HG03469 (cell line): Measurements from ENCODE around the gene GALNT9.
"Not testable (repeated sequence)": the region's sequence is repeated elsewhere in the genome, so short reads cannot be mapped to it uniquely, and the experiment has no call there.

Experiments used
- ATAC-seq: cut with Tn5 transposase; IDR thresholded peaks from one replicate; pipeline ENCODE4 v1.9.1; 2021; ENCODE audit warnings: mild to moderate bottlenecking, moderate library complexity, moderate number of reproducible peaks; ENCODE audit not compliant: unreplicated experiment

GALNT9 gene

DNA sequence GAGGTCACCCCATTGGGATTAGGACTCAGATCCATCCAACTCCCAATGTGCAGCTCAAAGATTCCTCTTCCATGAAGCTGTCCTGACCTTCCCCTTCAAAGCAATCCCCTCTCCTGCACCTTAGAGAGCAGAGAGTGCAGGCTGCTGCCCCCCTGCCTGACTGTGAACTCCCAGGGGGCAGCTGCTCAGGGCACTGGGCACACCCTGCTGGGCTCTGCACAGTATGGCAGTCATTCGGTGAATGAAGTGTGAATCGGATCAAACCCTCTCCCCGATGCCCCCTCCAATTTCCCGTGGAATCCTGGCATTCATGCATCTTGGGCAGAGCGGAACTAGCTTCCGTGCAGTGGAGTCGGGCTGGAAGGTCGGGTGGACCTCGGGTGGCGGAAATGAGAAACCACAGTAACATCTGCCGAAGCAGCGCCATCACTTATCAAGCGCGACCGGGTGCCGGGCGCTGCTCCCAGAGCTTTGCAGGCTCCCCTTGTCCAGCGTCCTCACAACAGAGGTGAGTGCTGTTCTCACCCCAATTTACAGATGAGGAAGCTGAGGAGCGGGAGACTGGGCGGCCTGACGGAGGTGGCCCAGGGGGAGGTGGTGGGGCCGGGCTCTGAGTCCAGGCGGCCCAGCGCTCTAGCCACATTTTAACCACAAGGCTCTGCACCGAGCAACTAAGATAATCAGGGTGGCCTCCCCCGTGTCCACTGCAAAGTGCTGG is 14.7 kb downstream of the GALNT9 start:
- no peak for ATAC-seq

DNA sequence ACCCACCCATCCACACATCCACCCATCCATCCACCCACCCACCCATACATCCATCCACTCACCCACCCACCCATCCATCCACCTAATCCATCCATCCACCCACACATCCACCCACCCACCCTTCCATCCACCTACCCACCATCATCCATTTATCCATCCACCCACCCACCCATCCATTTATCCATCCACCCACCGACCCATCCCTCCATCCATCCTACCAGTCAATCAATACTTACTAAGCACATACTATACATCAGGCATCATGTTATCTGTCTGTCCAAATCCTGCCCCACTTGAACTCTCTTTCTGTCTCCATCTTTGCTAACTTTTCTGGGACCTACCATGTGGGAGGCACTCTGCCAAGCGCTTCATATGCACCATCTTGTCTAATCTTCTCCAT is 15.4 kb downstream of the GALNT9 start:
- ATAC-seq = no peak

- no peak for ATAC-seq
Measured at GRCh38 chr12:132313182-132313581, 16.2 kb downstream of the GALNT9 start.

DNA sequence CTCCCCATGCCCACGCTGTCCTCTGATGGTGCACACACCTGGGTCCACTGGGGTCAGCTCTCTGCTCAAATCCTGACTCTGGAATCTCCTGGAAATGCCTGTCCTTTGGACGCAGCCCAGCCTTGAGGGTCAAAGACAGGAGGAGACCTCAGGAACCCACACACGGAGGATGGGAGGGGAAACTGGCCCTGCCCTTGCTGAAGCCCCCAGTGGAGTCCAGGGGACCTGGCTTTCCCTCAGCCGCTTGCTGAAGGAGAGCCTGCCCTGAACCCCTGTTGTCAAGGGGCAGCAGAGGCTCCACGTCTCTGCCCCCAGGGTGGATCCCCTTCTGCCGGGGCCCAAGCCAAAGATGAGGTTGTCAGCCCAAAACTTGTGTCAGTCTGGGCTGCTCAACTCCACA is 16.9 kb downstream of the GALNT9 start:
- ATAC-seq = no peak

GRCh38 chr12:132311201-132311915 is 18.0 kb downstream of the GALNT9 start:
- ATAC-seq = no peak

- ATAC-seq = no peak
Measured at GRCh38 chr12:132310181-132311040, 19.0 kb downstream of the GALNT9 start.

GRCh38 chr12:132309596-132310086 is 19.7 kb downstream of the GALNT9 start:
- ATAC-seq = no peak

DNA sequence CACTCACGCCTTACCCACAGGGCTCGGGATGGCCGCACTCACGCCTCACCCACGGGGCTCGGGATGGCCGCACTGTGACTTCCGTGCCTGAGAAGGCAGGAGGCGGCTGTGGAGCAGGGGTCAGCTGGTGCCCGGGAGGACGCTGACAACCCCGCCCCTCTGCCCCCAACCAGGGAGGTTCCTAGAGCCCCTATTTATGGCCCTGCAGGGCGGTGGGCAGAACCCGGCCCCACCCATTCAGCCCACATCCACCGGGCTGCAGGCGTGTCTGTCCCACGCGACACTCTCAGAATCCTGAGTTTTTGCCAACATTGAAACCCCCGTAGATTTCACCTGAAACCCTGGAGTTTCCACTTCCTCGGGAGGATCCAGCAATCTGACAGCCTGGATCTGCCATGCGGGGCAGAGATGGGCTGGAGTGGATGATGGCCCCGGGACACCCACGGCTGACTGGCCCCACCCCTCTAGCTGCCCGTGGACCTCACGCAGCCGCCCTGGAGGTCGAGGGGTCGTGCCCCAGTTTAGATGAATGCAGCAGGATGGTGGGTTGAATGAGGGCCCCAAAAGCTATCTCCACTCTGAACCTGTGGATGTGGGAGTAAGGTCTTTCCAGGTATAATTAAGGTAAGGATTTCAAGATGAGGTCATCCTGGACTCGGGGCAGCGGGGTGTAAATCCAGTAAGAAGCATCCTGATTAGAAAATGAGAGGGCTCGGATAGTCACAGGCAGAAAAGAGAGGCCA is 20.4 kb downstream of the GALNT9 start:
- ATAC-seq = no peak

GRCh38 chr12:132307976-132308852 is 21.2 kb downstream of the GALNT9 start:
- ATAC-seq = no peak

DNA sequence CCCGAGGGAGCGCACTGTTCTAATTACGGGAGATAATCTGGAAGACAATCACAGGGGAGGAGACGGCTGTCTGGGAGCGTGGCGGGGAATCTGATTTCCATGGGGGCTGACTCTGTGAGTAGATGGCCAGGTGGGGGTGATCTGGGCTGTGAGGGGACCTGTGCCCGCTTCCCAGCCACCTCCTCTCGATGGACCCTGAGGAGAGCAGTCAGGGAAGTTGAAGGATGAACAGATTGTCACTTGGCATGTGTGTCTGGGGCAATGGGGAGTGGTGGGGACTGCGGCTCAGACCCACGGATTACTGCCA is 22.6 kb downstream of the GALNT9 start:
- ATAC-seq = no peak

GRCh38 chr12:132305991-132306884 is 23.2 kb downstream of the GALNT9 start:
- no peak for ATAC-seq

- no peak for ATAC-seq
Measured at GRCh38 chr12:132305560-132305966, 23.8 kb downstream of the GALNT9 start.

DNA sequence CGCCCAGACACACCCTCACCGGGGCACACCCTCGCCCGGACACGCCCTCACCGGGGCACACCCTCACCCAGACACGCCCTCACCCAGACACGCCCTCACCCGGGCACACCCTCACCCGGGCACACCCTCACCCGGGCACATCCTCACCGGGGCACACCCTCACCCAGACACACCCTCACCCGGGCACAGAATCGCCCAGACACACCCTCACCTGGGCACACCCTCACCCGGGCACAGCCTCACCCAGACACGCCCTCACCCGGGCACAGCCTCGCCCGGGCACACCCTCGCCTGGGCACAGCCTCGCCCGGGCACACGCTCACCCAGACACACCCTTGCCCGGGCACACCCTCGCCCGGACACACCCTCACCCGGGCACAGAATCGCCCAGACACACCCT is 24.5 kb downstream of the GALNT9 start:
- not testable (repeated sequence) for ATAC-seq

DNA sequence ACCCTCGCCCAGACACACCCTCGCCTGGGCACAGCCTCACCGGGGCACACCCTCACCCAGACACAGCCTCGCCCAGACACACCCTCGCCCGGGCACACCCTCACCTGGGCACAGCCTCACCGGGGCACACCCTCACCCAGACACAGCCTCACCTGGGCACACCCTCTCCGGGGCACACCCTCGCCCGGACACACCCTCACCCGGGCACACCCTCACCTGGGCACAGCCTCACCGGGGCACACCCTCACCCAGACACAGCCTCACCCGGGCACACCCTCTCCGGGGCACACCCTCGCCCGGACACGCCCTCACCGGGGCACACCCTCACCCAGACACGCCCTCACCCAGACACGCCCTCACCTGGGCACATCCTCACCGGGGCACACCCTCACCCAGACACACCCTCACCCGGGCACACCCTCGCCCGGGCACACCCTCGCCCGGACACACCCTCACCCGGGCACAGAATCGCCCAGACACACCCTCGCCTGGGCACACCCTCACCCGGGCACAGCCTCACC is 25.5 kb downstream of the GALNT9 start:
- ATAC-seq = not testable (repeated sequence)

DNA sequence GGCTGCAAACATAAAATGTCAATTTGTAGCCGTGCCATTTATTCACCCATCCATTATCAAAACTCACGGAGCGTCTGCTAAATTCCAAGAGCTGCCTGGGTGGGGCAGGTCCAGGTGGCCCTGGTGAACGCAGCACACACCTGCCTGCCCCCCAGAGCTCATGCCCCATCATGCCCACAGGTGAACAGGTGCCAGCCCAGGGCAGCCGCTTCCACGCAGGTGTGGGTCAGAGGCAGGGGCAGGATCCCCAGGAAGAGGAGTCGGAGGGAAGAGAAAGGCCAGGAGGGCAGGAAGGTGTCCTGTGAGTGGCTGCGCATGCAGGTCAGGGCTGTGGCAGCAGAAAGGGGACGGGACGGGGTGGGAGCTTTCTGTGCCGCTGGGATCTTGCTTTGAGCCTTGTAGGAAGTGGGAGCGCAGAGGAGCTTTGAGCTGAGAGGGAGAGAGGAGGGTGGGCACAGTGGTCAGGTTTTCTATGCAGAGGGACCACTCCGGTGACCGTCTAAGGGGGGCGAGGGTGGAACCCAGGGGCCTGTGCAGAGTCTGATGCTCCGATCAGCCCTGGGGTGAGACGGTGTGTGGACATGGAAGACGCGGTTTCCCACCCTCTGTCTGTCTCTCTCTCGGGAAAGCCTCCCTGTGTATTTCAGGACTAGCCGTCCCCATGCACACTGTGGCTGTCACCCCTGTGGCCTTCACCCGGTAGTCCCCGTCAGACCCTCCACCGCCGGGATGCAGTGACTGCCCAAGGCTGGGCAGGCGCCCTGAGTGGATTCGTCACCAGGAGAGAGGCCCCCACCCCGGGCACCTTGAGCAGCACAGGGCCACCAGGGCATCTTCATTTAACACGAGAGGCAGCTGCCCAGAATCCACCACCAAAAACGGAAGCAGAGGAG is 26.7 kb downstream of the GALNT9 start:
- no peak for ATAC-seq

GRCh38 chr12:132300789-132301722 is 28.3 kb downstream of the GALNT9 start:
- ATAC-seq = no peak

DNA sequence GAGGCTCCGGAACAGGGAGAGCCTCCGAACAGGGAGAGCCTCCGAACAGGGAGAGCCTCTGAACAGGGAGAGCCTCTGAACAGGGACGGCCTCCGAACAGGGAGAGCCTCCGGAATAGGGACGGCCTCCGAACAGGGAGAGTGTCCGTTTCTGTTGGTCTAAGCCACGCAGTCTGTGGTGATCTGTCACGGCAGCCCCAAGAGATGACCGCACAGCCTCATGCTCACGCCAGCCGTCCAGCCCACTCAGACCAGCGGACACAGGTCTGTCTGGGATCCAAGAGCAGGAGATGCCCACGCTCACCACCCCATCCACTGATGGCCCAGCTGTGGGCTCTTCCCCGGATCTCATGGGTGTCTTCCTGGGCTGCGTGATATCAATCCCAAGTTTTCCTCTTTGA is 33.3 kb downstream of the GALNT9 start:
- no peak for ATAC-seq
